H9 (cell line): Measurements from ENCODE around the gene MDGA2. TPM values are rescaled to one million over a fixed set of nuclear protein-coding genes. Genes with fewer than 3 reads are reported as not detected.

ENCODE experiments used
- DNase-seq: peaks from one replicate; pipeline ENCODE4 v3.0.0-alpha.2; 2017
- H2AFZ ChIP-seq: one replicate; pipeline ENCODE4 v1.6.1; 2013; ENCODE audit warnings: mild to moderate bottlenecking, low read length, control low read depth, moderate library complexity
- H2AK5ac ChIP-seq: 2 replicates; pipeline ENCODE4 v1.6.1; 2013; ENCODE audit warnings: low read length, control low read depth, mixed read lengths; ENCODE audit not compliant: insufficient read length
- H2BK120ac ChIP-seq: one replicate; pipeline ENCODE4 v1.6.1; 2013; ENCODE audit warnings: low read depth, mild to moderate bottlenecking, low read length, control low read depth, inconsistent platforms; ENCODE audit not compliant: poor library complexity, severe bottlenecking
- H2BK12ac ChIP-seq: 2 replicates; pipeline ENCODE4 v1.6.1; 2013; ENCODE audit warnings: low read length, control low read depth, mixed read lengths, low read depth; ENCODE audit not compliant: insufficient read length
- H2BK15ac ChIP-seq: 2 replicates; pipeline ENCODE4 v1.6.1; 2013; ENCODE audit warnings: low read depth, low read length, control low read depth
- H2BK20ac ChIP-seq: one replicate; pipeline ENCODE4 v1.6.1; 2013; ENCODE audit warnings: low read depth, mild to moderate bottlenecking, low read length, control low read depth, inconsistent platforms; ENCODE audit not compliant: poor library complexity, severe bottlenecking
- H2BK5ac ChIP-seq: 2 replicates; pipeline ENCODE4 v1.6.1; 2013; ENCODE audit warnings: low read length, control low read depth, mixed read lengths; ENCODE audit not compliant: insufficient read length
- H3K14ac ChIP-seq: 2 replicates; pipeline ENCODE4 v1.6.1; 2013; ENCODE audit warnings: low read length, control low read depth; ENCODE audit not compliant: insufficient read depth
- H3K18ac ChIP-seq: 2 replicates; pipeline ENCODE4 v1.6.1; 2013; ENCODE audit warnings: low read depth, mild to moderate bottlenecking, mixed read lengths, low read length, control low read depth; ENCODE audit not compliant: insufficient read length
- H3K23ac ChIP-seq: 2 replicates; pipeline ENCODE4 v1.6.1; 2013; ENCODE audit warnings: low read length, control low read depth, mixed read lengths, low read depth; ENCODE audit not compliant: insufficient read length
- H3K23me2 ChIP-seq: 2 replicates; pipeline ENCODE4 v1.6.1; 2013; ENCODE audit warnings: low read depth, mild to moderate bottlenecking, mixed read lengths, low read length, control low read depth; ENCODE audit not compliant: insufficient read length, poor library complexity, severe bottlenecking
- H3K27ac ChIP-seq: 2 replicates; pipeline ENCODE4 v1.5.1; 2013; ENCODE audit warnings: low read length, control low read depth, mixed read lengths, low read depth; ENCODE audit not compliant: insufficient read length
- H3K27me3 ChIP-seq: 2 replicates; pipeline ENCODE4 v1.6.1; 2013; ENCODE audit warnings: low read length, control low read depth, inconsistent platforms; ENCODE audit not compliant: insufficient read depth
- H3K4ac ChIP-seq: 2 replicates; pipeline ENCODE4 v1.6.1; 2013; ENCODE audit warnings: low read depth, mild to moderate bottlenecking, control low read depth, inconsistent platforms, low read length, moderate library complexity
- H3K4me1 ChIP-seq: 2 replicates; pipeline ENCODE4 v1.6.1; 2013; ENCODE audit warnings: low read length, control low read depth, inconsistent platforms; ENCODE audit not compliant: insufficient read depth
- H3K4me2 ChIP-seq: 2 replicates; pipeline ENCODE4 v1.6.1; 2013; ENCODE audit warnings: low read length, control low read depth, mixed read lengths; ENCODE audit not compliant: insufficient read length, insufficient read depth
- H3K56ac ChIP-seq: 2 replicates; pipeline ENCODE4 v1.6.1; 2013; ENCODE audit warnings: low read depth, mild to moderate bottlenecking, mixed read lengths, low read length, control low read depth; ENCODE audit not compliant: insufficient read length
- H3K79me1 ChIP-seq: 2 replicates; pipeline ENCODE4 v1.6.1; 2013; ENCODE audit warnings: low read depth, mild to moderate bottlenecking, moderate library complexity, low read length, control low read depth, inconsistent platforms; ENCODE audit not compliant: insufficient read depth, poor library complexity, severe bottlenecking
- H3K79me2 ChIP-seq: 2 replicates; pipeline ENCODE4 v1.6.1; 2013; ENCODE audit warnings: low read length, control low read depth, inconsistent platforms; ENCODE audit not compliant: insufficient read depth
- H3K9ac ChIP-seq: 2 replicates; pipeline ENCODE4 v1.6.1; 2013; ENCODE audit warnings: low read length, control low read depth, mixed read lengths; ENCODE audit not compliant: insufficient read length; ENCODE audit errors: extremely low read depth
- H3K9me3 ChIP-seq: one replicate; pipeline ENCODE4 v1.6.1; 2013; ENCODE audit warnings: low read depth, low read length, inconsistent platforms; ENCODE audit not compliant: control insufficient read depth
- H3T11ph ChIP-seq: one replicate; pipeline ENCODE4 v1.6.1; 2013; ENCODE audit warnings: mild to moderate bottlenecking, low read length, control low read depth, inconsistent platforms
- H4K20me1 ChIP-seq: one replicate; pipeline ENCODE4 v1.6.1; 2013; ENCODE audit not compliant: control insufficient read depth, insufficient read length, insufficient read depth
- H4K5ac ChIP-seq: 2 replicates; pipeline ENCODE4 v1.6.1; 2013; ENCODE audit warnings: low read depth, mild to moderate bottlenecking, mixed read lengths, low read length, control low read depth; ENCODE audit not compliant: insufficient read length
- H4K8ac ChIP-seq: replicated peaks from 2 replicates; pipeline ENCODE4 v1.6.1; 2013; ENCODE audit warnings: low read length, control low read depth, mixed read lengths, low read depth; ENCODE audit not compliant: insufficient read length
- H4K91ac ChIP-seq: 2 replicates; pipeline ENCODE4 v1.6.1; 2013; ENCODE audit warnings: low read depth, mild to moderate bottlenecking, moderate library complexity, mixed read lengths, low read length, control low read depth; ENCODE audit not compliant: insufficient read length
- H3K27ac Mint-ChIP-seq, 3 experiments: 2 replicates in 2 of 3; 3 replicates in 1 of 3; pipeline ENCODE4 v1.8.0; 2020 to 2021; ENCODE audit warnings: mixed read lengths in 3 of 3, mild to moderate bottlenecking in 1 of 3, moderate library complexity in 1 of 3
- H3K27me3 Mint-ChIP-seq: 2 replicates; pipeline ENCODE4 v1.8.0; 2021; ENCODE audit warnings: low read depth, mild to moderate bottlenecking, moderate library complexity, mixed read lengths
- H3K36me3 Mint-ChIP-seq, 3 experiments: 2 replicates in 2 of 3; 3 replicates in 1 of 3; pipeline ENCODE4 v1.8.0; 2020 to 2021; ENCODE audit warnings: low read depth in 3 of 3, mixed read lengths in 3 of 3; ENCODE audit not compliant: insufficient read depth in 1 of 3
- H3K4me1 Mint-ChIP-seq, 2 experiments: 2 replicates each; pipeline ENCODE4 v1.8.0; 2020; ENCODE audit warnings: mixed read lengths in 2 of 2
- H3K4me3 Mint-ChIP-seq, 2 experiments: 2 replicates in 1 of 2; 3 replicates in 1 of 2; pipeline ENCODE4 v1.8.0; 2020 to 2021; ENCODE audit warnings: mild to moderate bottlenecking in 2 of 2, mixed read lengths in 2 of 2, moderate library complexity in 1 of 2
- H3K9me3 Mint-ChIP-seq, 2 experiments: 2 replicates in 1 of 2; 3 replicates in 1 of 2; pipeline ENCODE4 v1.8.0; 2020; ENCODE audit warnings: mild to moderate bottlenecking in 2 of 2, mixed read lengths in 2 of 2, moderate library complexity in 1 of 2
- WGBS: extraction: QIAGEN DNeasy Blood & Tissue Kit; methylation state at CpG from one replicate; pipeline ENCODE4 v1.1.7; 2013; ENCODE audit warnings: missing lambda C conversion rate, low lambda C conversion rate, mixed read lengths; ENCODE audit not compliant: insufficient read length; ENCODE audit errors: extremely low coverage; 5-methylcytosine and 5-hydroxymethylcytosine counted together
- total RNA-seq: library from RNA; stranded (reverse); gene quantifications from 2 replicates; pipeline ENCODE4 v1.2.1, GENCODE V29; 2021
- TF ChIP-seq, protein P1 (sequence below): fragments of 200-600 bp; sonication (generic); conservative IDR thresholded peaks from 3 replicates; pipeline ENCODE4 v1.8.0; 2021; ENCODE audit warnings: antibody characterized with exemption, mild to moderate bottlenecking

The MDGA2 gene
- total RNA-seq, 1 experiment from 2014 or later, result 1.9 TPM

DNA sequence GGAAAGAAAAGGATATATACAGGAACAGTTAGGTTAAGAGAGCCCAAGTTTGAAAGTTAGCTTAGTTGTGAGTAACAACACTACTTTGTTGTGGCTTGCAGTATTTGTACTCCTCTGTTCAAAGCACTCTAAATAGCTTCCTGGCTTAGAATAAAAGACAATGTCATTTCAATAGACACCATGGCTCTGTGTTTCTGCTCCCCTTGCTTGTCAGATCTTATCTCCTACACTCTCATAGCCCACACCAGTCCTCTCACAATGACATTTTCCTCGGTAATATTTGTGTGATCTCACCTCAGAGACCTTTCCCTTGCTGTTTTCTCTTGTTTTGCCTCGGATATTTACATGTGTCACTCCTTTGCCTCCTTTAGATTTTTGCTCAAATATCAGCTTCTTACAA, 418.4 kb downstream of the MDGA2 start:
- Histone ChIP-seq H3K4me2 (no peak overlapping the region), H2BK5ac (no peak overlapping the region), H2BK15ac (no peak overlapping the region), H3K4ac (no peak overlapping the region), H3K23ac (no peak overlapping the region), H3K56ac (no peak overlapping the region), H3T11ph (no peak overlapping the region), H3K9ac (no peak overlapping the region), H3K27me3 (no peaks in the 10 kb centered on the region), H3K9me3 (no peaks in the 10 kb centered on the region), H2BK12ac (no peak overlapping the region), H3K79me2 (no peaks in the 10 kb centered on the region), H4K8ac (no peak overlapping the region), H4K91ac (no peak overlapping the region), H4K5ac (no peak overlapping the region), H3K27ac (no peak overlapping the region), H3K14ac (no peak overlapping the region), H4K20me1 (no peaks in the 10 kb centered on the region), H3K4me1 (no peaks in the 10 kb centered on the region), H2BK20ac (no peak overlapping the region), H2AK5ac (no peak overlapping the region), H3K23me2 (no peaks in the 10 kb centered on the region), H3K79me1 (no peaks in the 10 kb centered on the region), H2BK120ac (no peak overlapping the region), H2AFZ (no peak overlapping the region), H3K18ac (no peak overlapping the region)
- Mint-ChIP-seq H3K4me3 (no peak overlapping the region), H3K9me3 (peaks cover 17 to 19% of the 10 kb centered on the region in 2 experiments), H3K4me1 (no peaks in the 10 kb centered on the region), H3K27ac (no peak overlapping the region), H3K27me3 (no peaks in the 10 kb centered on the region), H3K36me3 (peaks cover 8 to 15% (median 11%) of the 10 kb centered on the region in 3 experiments)
- WGBS, result no CpG with 5 or more reads among the region's 2 CpGs
- TF ChIP-seq, protein P1, sequence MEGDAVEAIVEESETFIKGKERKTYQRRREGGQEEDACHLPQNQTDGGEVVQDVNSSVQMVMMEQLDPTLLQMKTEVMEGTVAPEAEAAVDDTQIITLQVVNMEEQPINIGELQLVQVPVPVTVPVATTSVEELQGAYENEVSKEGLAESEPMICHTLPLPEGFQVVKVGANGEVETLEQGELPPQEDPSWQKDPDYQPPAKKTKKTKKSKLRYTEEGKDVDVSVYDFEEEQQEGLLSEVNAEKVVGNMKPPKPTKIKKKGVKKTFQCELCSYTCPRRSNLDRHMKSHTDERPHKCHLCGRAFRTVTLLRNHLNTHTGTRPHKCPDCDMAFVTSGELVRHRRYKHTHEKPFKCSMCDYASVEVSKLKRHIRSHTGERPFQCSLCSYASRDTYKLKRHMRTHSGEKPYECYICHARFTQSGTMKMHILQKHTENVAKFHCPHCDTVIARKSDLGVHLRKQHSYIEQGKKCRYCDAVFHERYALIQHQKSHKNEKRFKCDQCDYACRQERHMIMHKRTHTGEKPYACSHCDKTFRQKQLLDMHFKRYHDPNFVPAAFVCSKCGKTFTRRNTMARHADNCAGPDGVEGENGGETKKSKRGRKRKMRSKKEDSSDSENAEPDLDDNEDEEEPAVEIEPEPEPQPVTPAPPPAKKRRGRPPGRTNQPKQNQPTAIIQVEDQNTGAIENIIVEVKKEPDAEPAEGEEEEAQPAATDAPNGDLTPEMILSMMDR, result no peak
- DNase-seq, result no peak
